ENCODE data around the gene KCNF1. TPM values are rescaled to one million over a fixed set of nuclear protein-coding genes. Genes with fewer than 3 reads are reported as not detected.

KCNF1 gene
- total and polyA plus RNA-seq, 2 of the 8 experiments (the other 6 are each of a cell fraction or from before 2014, with no cell fraction given), result 0.48 to 1.5 TPM

- no peak overlapping the region for H3K18ac ChIP-seq (ENCODE audit: extremely low read depth, low read length)
- no peak overlapping the region for H2AFZ ChIP-seq (ENCODE audit: low read length)
- CTCF ChIA-PET (ENCODE audit: partially characterized antibody), result interaction anchor here (0.6 to 1.3 kb wide), 4 partner anchors 10 to 769 kb away, joined by 3 to 4 read pairs (median 4); no protein-coding TSS in a partner anchor
- H3K56ac ChIP-seq (replicated peaks; ENCODE audit: insufficient read length, low read depth, low read length), result no peak overlapping the region
- H2BK20ac ChIP-seq (ENCODE audit: low read length), result no peak overlapping the region
- DNase-seq (ENCODE audit: low read depth in 1 of 2, low spot score in 2 of 2), result no peak
- H4K91ac ChIP-seq (replicated peaks; ENCODE audit: insufficient read length, low read length), result no peak overlapping the region
- no peak overlapping the region for H3K9ac ChIP-seq (replicated peaks in 1 of 4; ENCODE audit: extremely low read depth in 1 of 4, low read depth in 3 of 4, low read length in 3 of 4)
- H3K4ac ChIP-seq (replicated peaks; ENCODE audit: insufficient read length, low read depth, low read length), result no peak overlapping the region
- FAIRE-seq, result no peak
- H3K27ac ChIP-seq (ENCODE audit: low read depth, low read length), result no peak overlapping the region
- H4K5ac ChIP-seq (ENCODE audit: insufficient read length, low read depth, low read length), result no peak overlapping the region
- H3K4me1 ChIP-seq (replicated peaks in 1 of 4; ENCODE audit: control insufficient read depth in 3 of 4, insufficient read depth in 4 of 4, low read length in 3 of 4), result peaks cover 2 to 19% (median 10%) of the 10 kb centered on the region in 4 experiments; a peak in 4 of 7 replicates
- no peak overlapping the region for H2BK5ac ChIP-seq (ENCODE audit: low read depth, low read length)
- H3K79me2 ChIP-seq (ENCODE audit: control insufficient read depth in 1 of 2, insufficient read depth in 2 of 2, low read length in 2 of 2), result no peaks in the 10 kb centered on the region
- no peak overlapping the region for H2BK15ac ChIP-seq (ENCODE audit: low read length)
- H4K20me1 ChIP-seq (replicated peaks in 1 of 2; ENCODE audit: control insufficient read depth in 1 of 2, insufficient read depth in 2 of 2, low read length in 2 of 2), result no peaks in the 10 kb centered on the region
- H3K27me3 ChIP-seq (replicated peaks in 1 of 4; ENCODE audit: control insufficient read depth in 3 of 4, extremely low read depth in 1 of 4, insufficient read depth in 3 of 4, low read length in 3 of 4), result no peaks in the 10 kb centered on the region
- H3K4me2 ChIP-seq (ENCODE audit: insufficient read depth in 1 of 2, low read depth in 2 of 2, low read length in 2 of 2), result no peak overlapping the region
- WGBS, 2 experiments (ENCODE audit: extremely low coverage in 1 of 2, insufficient coverage in 1 of 2, insufficient read length in 1 of 2, insufficient replicate concordance in 2 of 2, low coverage in 1 of 2, low lambda C conversion rate in 2 of 2, missing lambda C conversion rate in 1 of 2), result 91% methylated on average over 3 of the region's 3 CpGs; no CpG with 5 or more reads in 1 of the 2 experiments
- no peak overlapping the region for H3K4me3 ChIP-seq (ENCODE audit: extremely low read depth in 1 of 4, insufficient read depth in 2 of 4, low read depth in 3 of 4, low read length in 4 of 4)
- no peak overlapping the region for H2BK120ac ChIP-seq (replicated peaks; ENCODE audit: low read depth, low read length)
- no peak overlapping the region for H2BK12ac ChIP-seq (ENCODE audit: low read depth, low read length)
- TF ChIP-seq TCF12 (IDR thresholded peaks at IDR 0.05; ENCODE audit: low read depth, low read length), result no peak
- TF ChIP-seq BRCA1 (IDR thresholded peaks at IDR 0.05; ENCODE audit: low read depth, low read length), result no peak
- no peak for TF ChIP-seq RFX5 (IDR thresholded peaks at IDR 0.05; ENCODE audit: borderline replicate concordance, low read depth, low read length)
- no peak for TF ChIP-seq TBP (IDR thresholded peaks at IDR 0.05; ENCODE audit: low read depth, low read length)
- no peak for TF ChIP-seq HDAC6 (IDR thresholded peaks at IDR 0.05; ENCODE audit: low read depth, low read length)
- TF ChIP-seq KDM5A (IDR thresholded peaks at IDR 0.05; ENCODE audit: low read length), result no peak
- no peak for TF ChIP-seq RNF2 (IDR thresholded peaks at IDR 0.05; ENCODE audit: borderline replicate concordance, low read depth, low read length, missing control alignments, poor library complexity, severe bottlenecking)
- TF ChIP-seq NRF1 (IDR thresholded peaks at IDR 0.05; ENCODE audit: low read depth, low read length), result no peak
- TF ChIP-seq POLR2AphosphoS5 (IDR thresholded peaks at IDR 0.05; ENCODE audit: low read depth, low read length), result no peak
- no peak for TF ChIP-seq TAF7 (optimal IDR thresholded peaks at IDR 0.05; ENCODE audit: borderline replicate concordance, low read depth, low read length)
- no peak for TF ChIP-seq EP300 (IDR thresholded peaks at IDR 0.05; ENCODE audit: borderline replicate concordance in 1 of 2, low read depth in 2 of 2, low read length in 2 of 2)
- no peaks in the 10 kb centered on the region for H3K36me3 ChIP-seq (ENCODE audit: control insufficient read depth in 2 of 4, insufficient read depth in 4 of 4, low read length in 3 of 4)
- no peak overlapping the region for H3K23ac ChIP-seq (ENCODE audit: insufficient read length)
- no peak overlapping the region for H2AK5ac ChIP-seq (ENCODE audit: low read depth, low read length)
- peaks cover 3% of the 10 kb centered on the region; the same call in 1 of the 2 replicates for H3K23me2 ChIP-seq (ENCODE audit: low read depth, low read length)
- H4K8ac ChIP-seq (ENCODE audit: extremely low read depth, insufficient read depth, low read length), result no peak overlapping the region
- no peaks in the 10 kb centered on the region for H3K79me1 ChIP-seq (ENCODE audit: low read depth, low read length)
- POLR2A ChIA-PET (ENCODE audit: partially characterized antibody), result no interaction called here
- H3K9me3 ChIP-seq (ENCODE audit: insufficient read depth in 2 of 2, low read depth in 1 of 2, low read length in 1 of 2), result no peaks in the 10 kb centered on the region
- H3K14ac ChIP-seq (ENCODE audit: insufficient read length), result no peak overlapping the region
Measured at GRCh38 chr2:10887476-10887875, 24.3 kb upstream of the KCNF1 start.
